A549 (cell line): ENCODE data around the gene HPD. TPM values are rescaled to one million over a fixed set of nuclear protein-coding genes. Genes with fewer than 3 reads are reported as not detected.
A peak's percentile ranks its signal among the peaks of the same experiment; 100 is the strongest.

Experiments
- ATAC-seq, 2 experiments: fragments of 200-7000 bp in 1 of 2; fragments of >200 bp in 1 of 2; cut with Nextera tagmentation in 1 of 2; cut with Tn5 transposase in 1 of 2; 3 replicates each; pipeline versions ENCODE4 v1.8.0 to v1.9.1; 2018 to 2020; ENCODE audit warnings: mild to moderate bottlenecking in 1 of 2, moderate library complexity in 1 of 2
- CTCF ChIA-PET: fragments of 300-600 bp; sonication (Branson Sonifier 250); formaldehyde crosslinking; extraction: SDS; loops from one replicate; lab custom pipeline; 2021; ENCODE audit warnings: antibody characterized with exemption, inconsistent platforms; lab: Yijun Ruan, JAX
- POLR2A ChIA-PET: fragments of 350-600 bp; formaldehyde crosslinking; extraction: SDS; loops from one replicate; lab custom pipeline; 2021; ENCODE audit warnings: antibody characterized with exemption, inconsistent platforms; lab: Yijun Ruan, JAX
- DNase-seq, 2 experiments: peaks; one replicate each; pipeline versions ENCODE4 v3.0.0 to v3.0.0-alpha.2; 2011 to 2016; ENCODE audit warnings: low read depth in 1 of 2, low spot score in 1 of 2
- FAIRE-seq: peaks from 2 replicates; lab custom pipeline; 2011; peaks lifted over from hg19 to GRCh38; lab: Jason Lieb, UNC
- H3K27ac ChIP-seq, 2 experiments: fragments of >200 bp; sonication (Bioruptor Twin); formaldehyde crosslinking; 3 replicates each; pipeline ENCODE4 v1.5.1; 2016 to 2017
- H3K4me1 ChIP-seq: fragments of >200 bp; sonication (Bioruptor Twin); formaldehyde crosslinking; 3 replicates; pipeline ENCODE4 v1.6.1; 2016
- H3K4me2 ChIP-seq: fragments of >200 bp; sonication (Bioruptor Twin); formaldehyde crosslinking; 3 replicates; pipeline ENCODE4 v1.6.1; 2016
- H3K4me3 ChIP-seq: fragments of >200 bp; sonication (Bioruptor Twin); formaldehyde crosslinking; 3 replicates; pipeline ENCODE4 v1.5.1; 2016
- H3K9me3 ChIP-seq: fragments of >200 bp; sonication (Bioruptor Twin); formaldehyde crosslinking; 3 replicates; pipeline ENCODE4 v1.6.1; 2016
- CBX2 ChIP-seq: fragments of 200-600 bp; sonication (generic); IDR thresholded peaks from 2 replicates; pipeline ENCODE4 v1.6.1; 2016; ENCODE audit warnings: low read depth, mild to moderate bottlenecking, borderline replicate concordance
- CHD4 ChIP-seq: fragments of 200-600 bp; sonication (generic); IDR thresholded peaks from 2 replicates; pipeline ENCODE4 v1.6.1; 2016; ENCODE audit warnings: antibody characterized with exemption, mild to moderate bottlenecking, borderline replicate concordance
- E2F6 ChIP-seq: IDR thresholded peaks from 2 replicates; pipeline ENCODE4 v1.6.1; 2012; ENCODE audit warnings: low read depth, borderline replicate concordance
- EHF ChIP-seq: fragments of 250-450 bp; sonication (Bioruptor Pico); IDR thresholded peaks from 2 replicates; pipeline ENCODE4 v1.5.0; 2020; ENCODE audit warnings: mild to moderate bottlenecking
- EHMT2 ChIP-seq: fragments of 200-600 bp; sonication (generic); IDR thresholded peaks from 2 replicates; pipeline ENCODE4 v1.6.1; 2016; ENCODE audit warnings: antibody characterized with exemption, low read depth, mild to moderate bottlenecking, moderate library complexity
- EP300 ChIP-seq, 2 experiments: fragments of >200 bp; sonication (Bioruptor Twin); formaldehyde crosslinking; IDR thresholded peaks; 2 replicates in 1 of 2; 3 replicates in 1 of 2; pipeline ENCODE4 v1.6.1; 2016 to 2017
- FOSB ChIP-seq: fragments of 250-450 bp; sonication (Bioruptor Pico); IDR thresholded peaks from 2 replicates; pipeline ENCODE4 v1.5.0; 2020; ENCODE audit warnings: mild to moderate bottlenecking, moderate library complexity
- FOSL2 ChIP-seq, 2 experiments: fragments of 450-650 bp in 1 of 2; fragments of >200 bp in 1 of 2; sonication (Bioruptor Twin) in 1 of 2; formaldehyde crosslinking; IDR thresholded peaks; 2 replicates each; pipeline versions ENCODE4 v1.5.0 to v1.6.1; 2016 to 2020; ENCODE audit warnings: mild to moderate bottlenecking in 1 of 2, moderate library complexity in 1 of 2
- FOXS1 ChIP-seq: fragments of 250-450 bp; sonication (Bioruptor Pico); IDR thresholded peaks from 2 replicates; pipeline ENCODE4 v1.5.0; 2020; ENCODE audit warnings: mild to moderate bottlenecking, moderate library complexity
- HEYL ChIP-seq: fragments of 250-450 bp; sonication (Bioruptor Pico); IDR thresholded peaks from 2 replicates; pipeline ENCODE4 v1.8.0; 2021; ENCODE audit warnings: mild to moderate bottlenecking, moderate library complexity
- HOXA7 ChIP-seq: fragments of 250-450 bp; sonication (Bioruptor Pico); IDR thresholded peaks from 2 replicates; pipeline ENCODE4 v1.5.0; 2020; ENCODE audit warnings: mild to moderate bottlenecking, moderate library complexity
- HOXB5 ChIP-seq: fragments of 250-450 bp; sonication (Bioruptor Pico); IDR thresholded peaks from 2 replicates; pipeline ENCODE4 v1.5.0; 2020; ENCODE audit warnings: mild to moderate bottlenecking, moderate library complexity
- JUN ChIP-seq, 2 experiments: fragments of >200 bp; sonication (Bioruptor Twin); formaldehyde crosslinking; IDR thresholded peaks; 2 replicates in 1 of 2; 3 replicates in 1 of 2; pipeline ENCODE4 v1.6.1; 2016 to 2017
- JUNB ChIP-seq: fragments of >200 bp; sonication (Bioruptor Twin); formaldehyde crosslinking; IDR thresholded peaks from 2 replicates; pipeline ENCODE4 v1.6.1; 2016
- MAFK ChIP-seq: fragments of 450-650 bp; IDR thresholded peaks from 2 replicates; pipeline ENCODE4 v1.6.1; 2014; ENCODE audit not compliant: partially characterized antibody
- MAX ChIP-seq: IDR thresholded peaks from 2 replicates; pipeline ENCODE4 v1.6.1; 2012
- MAZ ChIP-seq: fragments of 150-350 bp; IDR thresholded peaks from 2 replicates; pipeline ENCODE4 v1.6.1; 2014; ENCODE audit warnings: antibody characterized with exemption, low read depth, low read length, borderline replicate concordance
- MYC ChIP-seq: IDR thresholded peaks from 2 replicates; pipeline ENCODE4 v1.6.1; 2012; ENCODE audit warnings: mild to moderate bottlenecking, inconsistent platforms, low read length, improper control_type of control experiment, borderline replicate concordance
- NPAS2 ChIP-seq: fragments of 250-450 bp; sonication (Bioruptor Pico); IDR thresholded peaks from 2 replicates; pipeline ENCODE4 v1.8.0; 2022; ENCODE audit warnings: mild to moderate bottlenecking, moderate library complexity, borderline replicate concordance
- PBX3 ChIP-seq: IDR thresholded peaks from 2 replicates; pipeline ENCODE4 v1.6.1; 2012
- PHF8 ChIP-seq: fragments of 200-600 bp; sonication (generic); IDR thresholded peaks from 2 replicates; pipeline ENCODE4 v1.6.1; 2016; ENCODE audit warnings: low read depth, mild to moderate bottlenecking, antibody characterized with exemption, moderate library complexity, borderline replicate concordance
- POLR2A ChIP-seq: IDR thresholded peaks from 2 replicates; pipeline ENCODE4 v1.6.1; 2012; ENCODE audit warnings: mild to moderate bottlenecking, low read length
- POLR2AphosphoS2 ChIP-seq: conservative IDR thresholded peaks from 2 replicates; pipeline ENCODE4 v1.6.1; 2012; ENCODE audit warnings: low read length, improper control_type of control experiment, inconsistent platforms
- RARB ChIP-seq: fragments of 250-450 bp; sonication (Bioruptor Pico); IDR thresholded peaks from 2 replicates; pipeline ENCODE4 v1.8.0; 2021; ENCODE audit warnings: mild to moderate bottlenecking, moderate library complexity
- TFCP2L1 ChIP-seq: fragments of 250-450 bp; sonication (Bioruptor Pico); IDR thresholded peaks from 2 replicates; pipeline ENCODE4 v1.5.0; 2021; ENCODE audit warnings: mild to moderate bottlenecking
- TP53 ChIP-seq: fragments of 250-450 bp; sonication (Bioruptor Pico); IDR thresholded peaks from 2 replicates; pipeline ENCODE4 v1.5.0; 2021; ENCODE audit warnings: mild to moderate bottlenecking, moderate library complexity
- ZFP36 ChIP-seq: fragments of 450-650 bp; IDR thresholded peaks from 2 replicates; pipeline ENCODE4 v1.6.1; 2014; ENCODE audit warnings: borderline replicate concordance; ENCODE audit not compliant: partially characterized antibody
- WGBS: methylation state at CpG from one replicate; pipeline ENCODE4 v1.1.6; 2017; ENCODE audit errors: missing lambda C conversion rate; 5-methylcytosine and 5-hydroxymethylcytosine counted together
- polyA plus RNA-seq, 4 experiments: library from polyadenylated mRNA; depleted of rRNA in 3 of 4; stranded (reverse); fragments of >200 nt; fragmentation: RNase III in 1 of 4; extraction: RNeasy Plus Mini Kit Qiagen cat#74134 plus additional on column Dnase treatment in 1 of 4; gene quantifications; 2 replicates in 3 of 4; 3 replicates in 1 of 4; pipeline ENCODE4 v1.2.3, GENCODE V29; 2011 to 2017
- TF ChIP-seq, protein P1 (sequence below): fragments of 250-450 bp; sonication (Bioruptor Pico); IDR thresholded peaks from 2 replicates; pipeline ENCODE4 v1.5.0; 2021; ENCODE audit warnings: mild to moderate bottlenecking, moderate library complexity, borderline replicate concordance

The HPD gene
- polyA plus RNA-seq, 2 of the 4 experiments (the other 2 are of a cell fraction), result 1.7 to 1.8 TPM

GRCh38 chr12:121800694-121801594, 57.7 kb downstream of the HPD start (continued):
- no peak for TF ChIP-seq PHF8
- peak; percentile 66; the same call in 1 of the 2 replicates for TF ChIP-seq MAX
- TF ChIP-seq FOSL2 (IDR thresholded peaks at IDR 0.05), result no peak
- TF ChIP-seq FOSL2 (CRISPR knock-in tag; IDR thresholded peaks at IDR 0.05), result peak; percentile 35
- 0 out of 2 replicates have a peak, but pooled peaks have one; percentile 58 for TF ChIP-seq TP53
- peak; percentile 22 for TF ChIP-seq POLR2A
- TF ChIP-seq E2F6, result peak; percentile 62; the same call in 1 of the 2 replicates
- peak; percentile 90 for TF ChIP-seq MAFK
- TF ChIP-seq HOXA7, result peak; percentile 49; the same call in 1 of the 2 replicates
- TF ChIP-seq EHF (CRISPR knock-in tag), result peak; percentile 84
- peak; percentile 73; the same call in 1 of the 2 replicates for TF ChIP-seq HEYL (CRISPR knock-in tag)
- 0 out of 2 replicates have a peak, but pooled peaks have one; percentile 7 for TF ChIP-seq NPAS2 (CRISPR knock-in tag)
- TF ChIP-seq, protein P1, sequence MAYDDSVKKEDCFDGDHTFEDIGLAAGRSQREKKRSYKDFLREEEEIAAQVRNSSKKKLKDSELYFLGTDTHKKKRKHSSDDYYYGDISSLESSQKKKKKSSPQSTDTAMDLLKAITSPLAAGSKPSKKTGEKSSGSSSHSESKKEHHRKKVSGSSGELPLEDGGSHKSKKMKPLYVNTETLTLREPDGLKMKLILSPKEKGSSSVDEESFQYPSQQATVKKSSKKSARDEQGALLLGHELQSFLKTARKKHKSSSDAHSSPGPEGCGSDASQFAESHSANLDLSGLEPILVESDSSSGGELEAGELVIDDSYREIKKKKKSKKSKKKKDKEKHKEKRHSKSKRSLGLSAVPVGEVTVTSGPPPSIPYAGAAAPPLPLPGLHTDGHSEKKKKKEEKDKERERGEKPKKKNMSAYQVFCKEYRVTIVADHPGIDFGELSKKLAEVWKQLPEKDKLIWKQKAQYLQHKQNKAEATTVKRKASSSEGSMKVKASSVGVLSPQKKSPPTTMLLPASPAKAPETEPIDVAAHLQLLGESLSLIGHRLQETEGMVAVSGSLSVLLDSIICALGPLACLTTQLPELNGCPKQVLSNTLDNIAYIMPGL, result 0 out of 2 replicates have a peak, but pooled peaks have one; percentile 11
- TF ChIP-seq, all 56 proteins: peak for 20

DNA sequence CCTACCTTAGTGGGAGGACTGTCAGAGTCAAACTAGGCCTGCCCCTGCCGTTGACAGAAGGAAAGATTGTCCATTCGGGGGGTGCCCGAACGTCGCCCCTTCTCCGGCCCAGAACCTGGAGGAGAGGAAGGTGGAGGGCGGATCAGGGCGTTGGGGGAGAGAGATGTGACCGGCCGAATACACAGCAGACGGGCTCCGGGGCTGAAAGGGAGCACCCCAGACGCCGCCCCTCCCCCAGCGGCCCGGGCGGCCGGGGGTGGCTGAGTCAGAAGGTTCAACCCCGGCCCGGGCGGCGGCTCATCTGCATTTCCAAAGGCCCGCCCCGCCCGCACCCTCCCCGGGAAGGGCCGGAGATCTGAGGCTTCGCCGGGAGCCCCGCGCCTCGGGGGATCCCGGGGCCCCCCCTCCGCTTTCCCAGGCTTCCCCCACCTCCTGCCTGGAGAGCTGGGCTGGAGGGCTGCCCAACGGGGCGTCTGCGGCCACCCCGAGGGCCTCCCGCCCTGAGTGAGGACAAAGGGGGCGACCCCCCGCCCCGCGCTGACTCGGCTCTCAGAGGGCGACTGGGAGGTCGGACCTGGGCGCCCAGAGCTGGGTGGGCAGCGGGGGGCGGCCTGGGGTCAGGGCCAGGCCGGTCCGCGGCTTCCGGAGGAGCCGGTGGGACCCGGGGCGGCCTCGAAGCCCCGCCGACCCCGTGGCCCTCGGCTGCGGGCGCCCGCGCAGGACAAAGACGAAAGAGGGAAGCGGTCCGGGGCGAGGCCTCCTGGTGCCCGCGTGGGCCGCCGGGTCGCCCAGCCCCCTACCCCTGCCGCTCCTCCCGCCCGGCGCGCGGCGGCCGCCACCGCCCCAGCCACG, 58.6 kb downstream of the HPD start:
- H3K4me1 ChIP-seq, result peaks cover 59% of the 10 kb centered on the region
- peak overlapping the region; percentile 60 for H3K4me3 ChIP-seq
- FAIRE-seq (no peak), DNase-seq (peak; percentile 91 to 94), ATAC-seq (peak; percentile 19 to 39)
- H3K9me3 ChIP-seq, result no peaks in the 10 kb centered on the region
- H3K27ac ChIP-seq, result peak overlapping the region; percentile 100
- POLR2A ChIA-PET, result interaction anchor here (1.1 to 3.0 kb wide), 5 partner anchors 11 to 174 kb away, joined by 3 to 10 read pairs (median 4); partner anchors contain the start of genes ORAI1 and PSMD9
- CTCF ChIA-PET, result interaction anchor here (9.2 to 72.2 kb wide), 3 partner anchors 10 to 90 kb away, joined by 195 to 2657 read pairs (median 2657); partner anchors contain the start of genes PSMD9, RHOF and SETD1B
- WGBS, result 3% methylated on average over 11 of the region's 84 CpGs
- peak overlapping the region; percentile 78 for H3K4me2 ChIP-seq
- peak; percentile 50; the same call in 1 of the 2 replicates for TF ChIP-seq PBX3
- TF ChIP-seq MAZ, result 0 out of 2 replicates have a peak, but pooled peaks have one; percentile 57
- no peak for TF ChIP-seq FOSB (CRISPR knock-in tag)
- TF ChIP-seq POLR2AphosphoS2, result no peak
- TF ChIP-seq EHMT2, result no peak
- peak; percentile 36 to 51; a peak in 2 of 5 replicates for TF ChIP-seq EP300 (IDR thresholded peaks at IDR 0.05)
- peak; percentile 88 to 90 for TF ChIP-seq JUN (IDR thresholded peaks at IDR 0.05)
- no peak for TF ChIP-seq PHF8
- no peak for TF ChIP-seq CBX2
- TF ChIP-seq MYC, result no peak; the same call in 1 of the 2 replicates
- TF ChIP-seq MAFK, result no peak
- TF ChIP-seq TP53, result peak; percentile 90
- peak; percentile 52; the same call in 1 of the 2 replicates for TF ChIP-seq FOSL2 (IDR thresholded peaks at IDR 0.05)
- TF ChIP-seq FOSL2 (CRISPR knock-in tag; IDR thresholded peaks at IDR 0.05), result peak; percentile 93
- TF ChIP-seq NPAS2 (CRISPR knock-in tag), result no peak
- no peak for TF ChIP-seq FOXS1 (CRISPR knock-in tag)
- TF ChIP-seq MAX, result peak; percentile 53; the same call in 1 of the 2 replicates
- TF ChIP-seq ZFP36, result no peak
- TF ChIP-seq RARB (CRISPR knock-in tag), result no peak
- TF ChIP-seq EHF (CRISPR knock-in tag), result peak; percentile 48
- TF ChIP-seq CHD4, result no peak
- peak; percentile 26; the same call in 1 of the 2 replicates for TF ChIP-seq HOXB5 (CRISPR knock-in tag)
- peak; percentile 49; the same call in 1 of the 2 replicates for TF ChIP-seq JUNB
- 0 out of 2 replicates have a peak, but pooled peaks have one; percentile 58 for TF ChIP-seq TFCP2L1 (CRISPR knock-in tag)
